SK-N-MC (cell line): Measurements from ENCODE around the gene ESPN.

Experiments
- DNase-seq: peaks from one replicate; pipeline ENCODE4 v3.0.0-alpha.2; 2011; ENCODE audit warnings: low read depth, low spot score
- H3K27ac ChIP-seq: fragments of 200-600 bp; sonication (generic); 2 replicates; pipeline ENCODE4 v1.5.1; 2016; ENCODE audit warnings: mixed run types
- H3K36me3 ChIP-seq: fragments of 200-600 bp; sonication (generic); 2 replicates; pipeline ENCODE4 v1.6.1; 2017; ENCODE audit warnings: antibody characterized with exemption, low read length, mixed read lengths; ENCODE audit not compliant: insufficient read depth
- H3K4me3 ChIP-seq: fragments of 200-600 bp; sonication (generic); 2 replicates; pipeline ENCODE4 v1.5.1; 2016
- H3K9ac ChIP-seq: fragments of 200-600 bp; sonication (generic); 2 replicates; pipeline ENCODE4 v1.8.0; 2017; ENCODE audit warnings: mixed run types, mixed read lengths; ENCODE audit not compliant: insufficient read length
- H3K9me3 ChIP-seq: fragments of 200-600 bp; sonication (generic); 2 replicates; pipeline ENCODE4 v1.6.1; 2017; ENCODE audit warnings: low read depth, mild to moderate bottlenecking, antibody characterized with exemption, low read length, moderate library complexity, mixed read lengths
- EZH2 ChIP-seq: fragments of 200-600 bp; sonication (generic); IDR thresholded peaks from one replicate; pipeline ENCODE4 v1.6.1; 2017; ENCODE audit warnings: antibody characterized with exemption
- FOXP2 ChIP-seq: optimal IDR thresholded peaks from 2 replicates; pipeline ENCODE3; 2011; ENCODE audit warnings: mild to moderate bottlenecking, moderate library complexity; ENCODE audit not compliant: insufficient read depth; ENCODE audit errors: extremely low read length, control extremely low read depth
- POLR2AphosphoS5 ChIP-seq: IDR thresholded peaks from 2 replicates; pipeline ENCODE4 v1.6.1; 2012; ENCODE audit warnings: mild to moderate bottlenecking, low read depth, low read length, borderline replicate concordance

ESPN gene

DNA sequence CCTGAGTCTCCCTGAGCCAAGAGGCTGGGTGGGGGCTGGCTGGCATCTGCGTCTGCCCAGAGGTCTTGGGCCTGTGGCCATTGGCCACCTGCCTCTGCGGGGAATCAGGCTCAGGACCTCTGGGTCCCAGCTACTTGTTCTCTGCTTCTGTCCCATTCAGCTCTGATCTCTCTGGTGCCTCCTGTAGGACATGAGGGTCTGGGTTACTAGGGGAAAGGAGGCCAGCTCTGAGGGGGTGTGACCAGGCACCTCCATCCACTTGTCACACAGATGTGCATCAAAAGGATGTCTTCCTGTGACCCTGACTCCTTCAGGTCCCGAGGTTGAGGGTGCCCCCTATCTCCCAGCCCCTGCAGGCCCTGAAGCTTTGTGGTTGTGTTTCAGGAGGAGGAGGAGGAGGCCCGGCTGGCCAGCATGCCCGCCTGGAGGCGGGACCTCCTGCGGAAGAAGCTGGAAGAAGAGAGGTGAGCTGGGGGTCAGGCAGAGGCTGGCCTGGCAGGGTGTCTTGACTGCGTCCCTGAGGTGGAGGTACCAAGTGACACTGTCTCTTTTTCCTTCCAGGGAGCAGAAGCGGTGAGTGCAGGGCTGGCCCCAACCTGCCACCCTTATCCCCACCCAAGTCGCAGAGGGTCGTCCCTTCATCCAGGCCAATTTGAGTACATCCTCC, 32.4 kb downstream of the ESPN start:
- Histone ChIP-seq H3K36me3 (no peaks in the 10 kb centered on the region), H3K4me3 (no peak overlapping the region), H3K9ac (no peak overlapping the region), H3K9me3 (no peaks in the 10 kb centered on the region), H3K27ac (no peak overlapping the region)
- no peak for TF ChIP-seq POLR2AphosphoS5
- TF ChIP-seq FOXP2 = no peak
- TF ChIP-seq EZH2 = no peak
- DNase-seq = no peak

DNA sequence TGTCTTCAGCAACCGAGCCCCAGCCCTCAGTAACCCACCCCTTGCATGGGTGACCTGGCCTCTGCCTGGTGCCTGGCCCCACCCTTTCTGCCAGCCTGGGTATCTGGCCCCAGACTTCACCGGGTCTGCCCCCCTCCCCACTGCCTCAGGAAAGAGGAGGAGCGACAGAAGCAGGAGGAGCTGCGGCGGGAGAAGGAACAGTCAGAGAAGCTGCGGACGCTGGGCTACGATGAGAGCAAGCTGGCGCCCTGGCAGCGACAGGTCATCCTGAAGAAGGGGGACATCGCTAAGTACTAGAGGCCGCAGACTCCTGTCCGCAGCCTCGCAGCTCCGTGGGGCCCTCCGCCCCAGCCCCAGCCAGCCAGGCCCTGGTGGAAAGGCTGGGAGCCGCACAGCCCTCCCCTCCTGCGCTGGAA, 35.3 kb downstream of the ESPN start:
- no peak for DNase-seq
- peak overlapping the region; percentile 36 for H3K4me3 ChIP-seq
- no peak for TF ChIP-seq FOXP2
- no peak for TF ChIP-seq EZH2
- TF ChIP-seq POLR2AphosphoS5 = no peak
- H3K27ac ChIP-seq = no peak overlapping the region
- H3K9me3 ChIP-seq = no peaks in the 10 kb centered on the region
- no peaks in the 10 kb centered on the region for H3K36me3 ChIP-seq
- no peak overlapping the region for H3K9ac ChIP-seq

DNA sequence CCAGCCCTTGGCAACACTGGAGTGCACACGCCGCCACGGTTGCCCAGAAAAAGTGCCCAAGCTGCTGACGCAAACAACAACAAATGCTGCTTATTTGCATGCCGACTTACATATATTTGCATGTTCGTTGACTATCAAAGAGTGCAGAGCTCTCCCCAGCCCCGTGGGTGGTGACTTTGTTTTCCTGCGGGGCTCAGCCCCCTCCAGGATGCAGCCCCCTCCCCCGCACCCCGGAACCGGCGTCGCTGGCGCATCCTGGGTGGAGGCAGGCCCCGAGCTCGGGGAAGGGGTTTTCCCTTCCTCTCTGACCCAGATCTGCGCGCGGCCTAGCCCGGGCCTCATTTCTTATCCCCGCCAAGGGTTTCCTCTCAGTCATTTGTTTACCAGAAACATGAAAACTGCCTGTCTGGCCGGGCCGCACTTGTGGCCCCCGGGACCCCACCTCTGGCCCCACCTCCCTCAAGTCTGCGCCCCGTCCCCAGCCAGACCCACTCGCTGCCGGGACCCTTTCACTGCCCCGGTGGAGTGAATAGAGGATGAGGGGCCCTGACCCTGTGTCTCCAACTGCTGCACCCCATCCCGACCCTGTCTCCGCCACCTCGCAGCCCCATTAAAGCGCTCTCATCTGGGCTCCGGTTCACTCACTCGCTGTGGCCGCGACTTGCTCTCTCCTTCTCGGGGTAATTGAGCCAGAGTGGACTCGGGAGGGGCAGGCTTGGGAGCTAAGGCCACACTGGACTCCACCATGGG, 35.9 kb downstream of the ESPN start:
- no peak for DNase-seq
- Histone ChIP-seq H3K4me3 (peak overlapping the region; percentile 36), H3K36me3 (no peaks in the 10 kb centered on the region), H3K27ac (no peak overlapping the region), H3K9ac (no peak overlapping the region), H3K9me3 (no peaks in the 10 kb centered on the region)
- TF ChIP-seq FOXP2 = no peak
- TF ChIP-seq EZH2 = no peak
- TF ChIP-seq POLR2AphosphoS5 = no peak

DNA sequence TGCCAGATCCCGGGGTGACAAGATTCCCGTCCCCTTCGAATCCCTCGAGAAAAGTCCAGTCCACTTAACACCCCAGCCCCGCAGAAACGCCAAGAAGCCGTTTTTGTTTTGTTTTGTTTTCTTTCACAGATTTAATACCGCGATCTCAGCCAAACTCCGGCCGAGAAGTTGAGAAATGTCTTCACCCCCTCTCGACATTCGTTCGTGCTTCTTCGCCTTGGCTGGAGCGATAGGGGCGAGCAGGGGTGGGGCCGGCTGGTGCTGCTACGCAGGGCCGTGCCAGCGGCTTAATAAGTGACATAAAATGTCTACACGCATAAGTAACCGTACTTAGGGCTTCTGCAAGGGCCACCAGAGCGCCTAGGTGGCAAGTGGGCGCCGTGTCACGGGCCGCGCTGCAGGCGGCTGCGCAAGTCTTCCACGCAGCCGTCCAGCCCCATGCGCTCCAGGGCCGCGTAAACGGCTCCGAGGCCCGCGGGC, 36.5 kb downstream of the ESPN start:
- no peak for TF ChIP-seq EZH2
- no peak for TF ChIP-seq POLR2AphosphoS5
- TF ChIP-seq FOXP2 = no peak
- no peak overlapping the region for H3K27ac ChIP-seq
- no peaks in the 10 kb centered on the region for H3K36me3 ChIP-seq
- no peaks in the 10 kb centered on the region for H3K9me3 ChIP-seq
- no peak for DNase-seq
- no peak overlapping the region for H3K4me3 ChIP-seq
- H3K9ac ChIP-seq = no peak overlapping the region

- Histone ChIP-seq H3K9me3 (no peaks in the 10 kb centered on the region), H3K4me3 (no peak overlapping the region), H3K27ac (no peak overlapping the region), H3K9ac (no peak overlapping the region), H3K36me3 (no peaks in the 10 kb centered on the region)
- DNase-seq = no peak
- TF ChIP-seq POLR2AphosphoS5 (no peak), EZH2 (no peak), FOXP2 (no peak)
Observed at GRCh38 chr1:6461538-6462411, 37.2 kb downstream of the ESPN start.

GRCh38 chr1:6462412-6463119, 38.0 kb downstream of the ESPN start:
- TF ChIP-seq POLR2AphosphoS5 = no peak
- TF ChIP-seq EZH2 = no peak
- TF ChIP-seq FOXP2 = no peak
- H3K4me3 ChIP-seq = no peak overlapping the region
- H3K27ac ChIP-seq = no peak overlapping the region
- H3K9ac ChIP-seq = no peak overlapping the region
- no peaks in the 10 kb centered on the region for H3K36me3 ChIP-seq
- no peak for DNase-seq
- no peaks in the 10 kb centered on the region for H3K9me3 ChIP-seq

DNA sequence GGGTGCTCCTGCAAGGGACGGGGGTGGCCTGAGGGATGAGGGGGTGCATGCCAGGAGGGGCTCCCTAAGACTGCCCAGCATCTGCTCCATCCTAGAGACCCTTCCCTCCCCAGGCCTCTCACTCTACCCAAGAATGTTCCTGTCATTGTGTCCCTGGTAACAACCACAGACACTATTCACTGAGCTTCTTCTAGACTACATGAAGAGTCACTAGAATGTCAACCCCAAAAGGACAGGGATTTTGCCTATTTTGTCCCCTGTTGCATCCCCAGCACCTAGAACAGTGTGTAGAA, 38.5 kb downstream of the ESPN start:
- Histone ChIP-seq H3K27ac (no peak overlapping the region), H3K9me3 (no peaks in the 10 kb centered on the region), H3K9ac (no peak overlapping the region), H3K36me3 (no peaks in the 10 kb centered on the region), H3K4me3 (no peak overlapping the region)
- TF ChIP-seq FOXP2 = no peak
- TF ChIP-seq POLR2AphosphoS5 = no peak
- no peak for TF ChIP-seq EZH2
- DNase-seq = no peak

DNA sequence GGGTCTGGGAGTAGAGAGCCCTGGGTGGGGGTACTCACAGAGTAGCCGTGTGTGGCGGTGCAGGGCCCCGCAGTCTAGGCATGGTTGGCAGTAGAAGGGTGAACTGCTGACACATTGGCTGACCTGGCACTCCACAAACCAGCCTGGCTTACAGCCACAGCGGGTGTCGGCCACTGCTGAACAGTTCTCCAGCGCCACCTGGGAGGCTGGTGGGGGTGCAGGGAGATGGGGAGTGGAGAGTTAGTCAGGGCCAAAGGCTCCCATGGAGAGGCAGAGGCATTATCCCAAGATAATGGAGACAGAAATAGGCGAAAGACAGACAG, 39.9 kb downstream of the ESPN start:
- no peak overlapping the region for H3K27ac ChIP-seq
- no peaks in the 10 kb centered on the region for H3K9me3 ChIP-seq
- no peak for TF ChIP-seq EZH2
- TF ChIP-seq POLR2AphosphoS5 = no peak
- no peak for TF ChIP-seq FOXP2
- no peak for DNase-seq
- no peaks in the 10 kb centered on the region; the same call in 1 of the 2 replicates for H3K36me3 ChIP-seq
- no peak overlapping the region for H3K4me3 ChIP-seq
- no peak overlapping the region for H3K9ac ChIP-seq
